ENCODE data around the gene TMEM150A. TPM values are rescaled to one million over a fixed set of nuclear protein-coding genes. Genes with fewer than 3 reads are reported as not detected.

The TMEM150A gene
- total RNA-seq, 6 experiments from 2014 or later: 20.0 to 26.7 (median 21.9) TPM

DNA sequence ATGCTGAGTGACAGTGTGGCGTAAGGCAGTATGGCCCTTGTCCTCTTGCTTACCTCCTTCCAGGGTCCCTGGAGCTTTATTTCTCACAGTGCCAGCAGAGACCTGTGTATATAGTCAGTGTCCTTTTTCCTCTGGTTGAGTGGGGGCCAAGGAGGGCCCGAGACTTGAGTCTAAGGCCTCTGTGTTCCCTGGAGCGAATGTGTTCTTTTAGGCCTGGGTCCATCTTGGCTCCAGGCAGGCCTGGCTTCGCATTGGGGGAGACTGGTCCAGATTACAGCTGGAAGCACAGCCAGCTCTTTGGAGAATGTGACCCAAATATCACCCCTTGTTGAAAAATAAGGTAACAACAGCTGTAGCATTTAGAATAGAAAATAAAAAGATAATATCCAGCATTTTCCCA is 13.3 kb downstream of the TMEM150A start:
- WGBS (ENCODE audit: insufficient coverage, low coverage, low lambda C conversion rate, missing lambda C conversion rate): no CpG with 5 or more reads among the region's 4 CpGs
- Histone ChIP-seq H3K27ac (peak overlapping the region; percentile 48 to 68 (median 65)), H3K4me3 (no peak overlapping the region), H3K27me3 (no peaks in the 10 kb centered on the region), H3K36me3 (no peaks in the 10 kb centered on the region), H3K9me3 (no peaks in the 10 kb centered on the region), H3K4me1 (peaks cover 2 to 55% (median 18%) of the 10 kb centered on the region in 4 donors)
- TF ChIP-seq, protein P1, sequence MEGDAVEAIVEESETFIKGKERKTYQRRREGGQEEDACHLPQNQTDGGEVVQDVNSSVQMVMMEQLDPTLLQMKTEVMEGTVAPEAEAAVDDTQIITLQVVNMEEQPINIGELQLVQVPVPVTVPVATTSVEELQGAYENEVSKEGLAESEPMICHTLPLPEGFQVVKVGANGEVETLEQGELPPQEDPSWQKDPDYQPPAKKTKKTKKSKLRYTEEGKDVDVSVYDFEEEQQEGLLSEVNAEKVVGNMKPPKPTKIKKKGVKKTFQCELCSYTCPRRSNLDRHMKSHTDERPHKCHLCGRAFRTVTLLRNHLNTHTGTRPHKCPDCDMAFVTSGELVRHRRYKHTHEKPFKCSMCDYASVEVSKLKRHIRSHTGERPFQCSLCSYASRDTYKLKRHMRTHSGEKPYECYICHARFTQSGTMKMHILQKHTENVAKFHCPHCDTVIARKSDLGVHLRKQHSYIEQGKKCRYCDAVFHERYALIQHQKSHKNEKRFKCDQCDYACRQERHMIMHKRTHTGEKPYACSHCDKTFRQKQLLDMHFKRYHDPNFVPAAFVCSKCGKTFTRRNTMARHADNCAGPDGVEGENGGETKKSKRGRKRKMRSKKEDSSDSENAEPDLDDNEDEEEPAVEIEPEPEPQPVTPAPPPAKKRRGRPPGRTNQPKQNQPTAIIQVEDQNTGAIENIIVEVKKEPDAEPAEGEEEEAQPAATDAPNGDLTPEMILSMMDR (IDR thresholded peaks at IDR 0.05): no peak
- no peak for TF ChIP-seq POLR2A (IDR thresholded peaks at IDR 0.05)
- DNase-seq: no peak
- ATAC-seq: no peak
- intact Hi-C loops (cut with DNase I): no loop called here

DNA sequence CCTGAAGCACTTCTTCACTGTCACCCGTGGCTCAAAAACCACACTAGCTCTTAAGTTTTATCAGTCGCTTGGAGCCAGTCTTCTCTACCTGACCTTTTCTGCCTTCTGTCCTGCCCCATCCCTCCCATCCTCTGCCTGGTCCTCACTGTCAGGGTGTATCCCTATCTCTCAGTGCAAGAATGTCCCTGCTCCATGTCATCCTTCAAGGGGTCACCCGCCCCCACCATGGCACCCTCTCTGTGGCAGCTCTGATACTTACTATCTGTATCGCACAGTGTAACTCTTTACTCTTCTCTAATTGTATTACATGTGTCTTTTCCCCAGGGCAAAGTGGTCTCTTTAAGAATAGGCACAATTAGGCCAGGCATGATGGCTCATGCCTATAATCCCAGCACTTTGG is 13.9 kb downstream of the TMEM150A start:
- Histone ChIP-seq H3K27ac (peak overlapping the region; percentile 48 to 68 (median 65)), H3K27me3 (no peaks in the 10 kb centered on the region), H3K4me3 (no peak overlapping the region), H3K9me3 (no peaks in the 10 kb centered on the region), H3K36me3 (no peaks in the 10 kb centered on the region), H3K4me1 (peaks cover 2 to 58% (median 19%) of the 10 kb centered on the region in 4 donors)
- intact Hi-C loops (cut with DNase I): no loop called here
- ATAC-seq (no peak), DNase-seq (no peak)
- no peak for TF ChIP-seq POLR2A (IDR thresholded peaks at IDR 0.05)
- TF ChIP-seq, protein P1 (IDR thresholded peaks at IDR 0.05): no peak
- WGBS (ENCODE audit: insufficient coverage, low coverage, low lambda C conversion rate, missing lambda C conversion rate): 76% methylated on average over 4 of the region's 4 CpGs

GRCh38 chr2:85588236-85588635 is 14.3 kb downstream of the TMEM150A start:
- Histone ChIP-seq H3K4me3 (no peak overlapping the region), H3K36me3 (no peaks in the 10 kb centered on the region), H3K4me1 (peaks cover 2 to 59% (median 20%) of the 10 kb centered on the region in 4 donors), H3K27me3 (no peaks in the 10 kb centered on the region), H3K9me3 (no peaks in the 10 kb centered on the region), H3K27ac (peak overlapping the region in 2 of 3 donors; percentile 48 to 65)
- ATAC-seq (no peak), DNase-seq (no peak)
- intact Hi-C loops (cut with DNase I): no loop called here
- WGBS (ENCODE audit: insufficient coverage, low coverage, low lambda C conversion rate, missing lambda C conversion rate): 61% methylated on average over 3 of the region's 4 CpGs
- TF ChIP-seq, protein P1 (IDR thresholded peaks at IDR 0.05): no peak
- TF ChIP-seq POLR2A (IDR thresholded peaks at IDR 0.05): no peak

DNA sequence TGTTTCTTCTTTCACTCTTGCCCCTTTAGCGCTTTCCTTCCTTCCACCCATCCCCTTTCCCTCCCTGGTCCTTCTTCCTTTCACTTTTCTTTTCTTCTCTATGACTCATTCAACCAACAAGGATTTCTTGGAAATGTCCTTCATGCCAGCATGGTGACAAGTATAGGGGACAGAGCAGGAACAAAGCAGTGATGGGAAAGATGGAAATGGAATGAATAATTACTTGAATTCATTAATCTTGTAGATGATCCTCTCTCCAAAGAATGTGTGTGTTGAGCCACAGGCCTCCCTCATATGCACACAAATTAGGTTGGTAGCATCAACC is 16.8 kb downstream of the TMEM150A start:
- Histone ChIP-seq H3K4me3 (peak overlapping the region in 1 of 3 donors; percentile 70), H3K27me3 (no peaks in the 10 kb centered on the region), H3K4me1 (peaks cover 2 to 48% (median 20%) of the 10 kb centered on the region in 4 donors), H3K9me3 (no peaks in the 10 kb centered on the region), H3K36me3 (no peaks in the 10 kb centered on the region), H3K27ac (peak overlapping the region; percentile 87 to 93 (median 87))
- 33% methylated on average over 1 of the region's 1 CpG for WGBS (ENCODE audit: insufficient coverage, low coverage, low lambda C conversion rate, missing lambda C conversion rate)
- DNase-seq (no peak), ATAC-seq (peak in 1 of 4 donors; percentile 10)
- no peak for TF ChIP-seq POLR2A (IDR thresholded peaks at IDR 0.05)
- intact Hi-C loops (cut with DNase I): no loop called here

- no peaks in the 10 kb centered on the region for H3K9me3 ChIP-seq
- intact Hi-C loops (cut with DNase I): no loop called here
- peaks cover 2 to 41% (median 19%) of the 10 kb centered on the region in 4 donors for H3K4me1 ChIP-seq
- DNase-seq (peak in 2 of 3 donors; percentile 53 to 73), ATAC-seq (peak; percentile 78 to 85 (median 81))
- TF ChIP-seq, protein P1 (IDR thresholded peaks at IDR 0.05): no peak
- TF ChIP-seq POLR2A (IDR thresholded peaks at IDR 0.05): peak; percentile 15
- peak overlapping the region; percentile 87 to 93 (median 87) for H3K27ac ChIP-seq
- H3K4me3 ChIP-seq: peak overlapping the region; percentile 62 to 70 (median 64)
- 15% methylated on average over 8 of the region's 9 CpGs for WGBS (ENCODE audit: insufficient coverage, low coverage, low lambda C conversion rate, missing lambda C conversion rate)
- no peaks in the 10 kb centered on the region for H3K27me3 ChIP-seq
- H3K36me3 ChIP-seq: no peaks in the 10 kb centered on the region
Observed at GRCh38 chr2:85584857-85585780, 17.4 kb downstream of the TMEM150A start.
